Panc1 (cell line): ENCODE measurements around the gene DEFB123. TPM values are rescaled to one million over a fixed set of nuclear protein-coding genes. Genes with fewer than 3 reads are reported as not detected.

Experiments
- ATAC-seq: fragments of 200-7000 bp; cut with Tn5 transposase; 2 replicates; pipeline ENCODE4 v1.9.1; 2020; ENCODE audit warnings: mild to moderate bottlenecking, moderate library complexity
- BruUV-seq: library from RNA; stranded (reverse); fragments of 400-500 nt; replicated peaks from 2 replicates; lab custom pipeline; 2021; lab: Mats Ljungman, UMichigan
- CTCF ChIA-PET: fragments of 300-600 bp; sonication (Branson Sonifier 250); formaldehyde crosslinking; loops from one replicate; lab custom pipeline; 2022; ENCODE audit warnings: antibody characterized with exemption; lab: Charles Lee
- POLR2A ChIA-PET: fragments of 300-600 bp; sonication (Branson Sonifier 250); formaldehyde crosslinking; loops from one replicate; lab custom pipeline; 2022; ENCODE audit warnings: antibody characterized with exemption; lab: Charles Lee
- DNase-seq: peaks from one replicate; pipeline ENCODE4 v3.0.0-alpha.2; 2010; ENCODE audit warnings: low read depth, low spot score
- H3K27ac ChIP-seq: 2 replicates; pipeline ENCODE4 v1.5.1; 2011; ENCODE audit warnings: mild to moderate bottlenecking, low read length, inconsistent platforms
- H3K27me3 ChIP-seq: fragments of 200-500 bp; sonication (Bioruptor generic); 2 replicates; pipeline ENCODE4 v1.6.0; 2014; ENCODE audit warnings: low read length, inconsistent platforms; ENCODE audit not compliant: control insufficient read depth, insufficient read depth
- H3K36me3 ChIP-seq: fragments of 200-500 bp; sonication (Bioruptor generic); 2 replicates; pipeline ENCODE4 v1.5.1; 2014; ENCODE audit warnings: inconsistent platforms, mild to moderate bottlenecking, low read length, moderate library complexity; ENCODE audit not compliant: control insufficient read depth, insufficient read depth
- H3K4me1 ChIP-seq: 2 replicates; pipeline ENCODE4 v1.5.1; 2011; ENCODE audit warnings: inconsistent platforms, mild to moderate bottlenecking, low read length, moderate library complexity; ENCODE audit not compliant: control insufficient read depth, insufficient read depth
- H3K4me3 ChIP-seq, 2 experiments: 2 replicates each; pipeline ENCODE4 v1.5.1; 2011 to 2012; ENCODE audit warnings: low read depth in 2 of 2, low read length in 2 of 2, mild to moderate bottlenecking in 2 of 2, inconsistent platforms in 1 of 2, moderate library complexity in 1 of 2
- H3K9me3 ChIP-seq: fragments of 200-500 bp; sonication (Bioruptor generic); 2 replicates; pipeline ENCODE4 v1.5.1; 2014; ENCODE audit warnings: low read depth, mild to moderate bottlenecking, inconsistent platforms, low read length, moderate library complexity; ENCODE audit not compliant: control insufficient read depth, insufficient read depth
- CTCF ChIP-seq: fragments of 450-650 bp; IDR thresholded peaks from 2 replicates; pipeline ENCODE4 v1.5.1; 2017; ENCODE audit warnings: mild to moderate bottlenecking
- POLR2AphosphoS5 ChIP-seq: IDR thresholded peaks from 2 replicates; pipeline ENCODE4 v1.6.1; 2012; ENCODE audit warnings: mild to moderate bottlenecking, low read depth, low read length, moderate library complexity
- REST ChIP-seq, 2 experiments: IDR thresholded peaks; 2 replicates each; pipeline ENCODE4 v1.6.1; 2011 to 2012; ENCODE audit warnings: low read depth in 2 of 2, control low read depth in 1 of 2, low read length in 1 of 2, mild to moderate bottlenecking in 1 of 2, moderate library complexity in 1 of 2; ENCODE audit not compliant: insufficient read depth in 1 of 2
- SIN3A ChIP-seq: IDR thresholded peaks from 2 replicates; pipeline ENCODE4 v1.6.1; 2012; ENCODE audit warnings: low read depth, mild to moderate bottlenecking, low read length, moderate library complexity, borderline replicate concordance; ENCODE audit not compliant: insufficient read depth
- TCF7L2 ChIP-seq: IDR thresholded peaks from 2 replicates; pipeline ENCODE4 v1.6.1; 2011; ENCODE audit warnings: mild to moderate bottlenecking, low read depth, low read length, inconsistent platforms
- in situ Hi-C: cut with HindIII; loops from 2 replicates; pipeline ENCODE4 v1.10.0; 2016; ENCODE audit warnings: low sequenced_read_pairs, low pct_unique_long_range_greater_than_20kb
- intact Hi-C: fragments of 100-400 bp; cut with micrococcal nuclease; formaldehyde crosslinking; loops from one replicate; pipeline ENCODE4 v1.10.0; 2022; ENCODE audit not compliant: unreplicated experiment
- total RNA-seq: library from RNA; stranded (reverse); gene quantifications from one replicate; pipeline ENCODE4 v1.2.1, GENCODE V29; 2021; ENCODE audit not compliant: unreplicated experiment

The DEFB123 gene
- total RNA-seq, 1 experiment from 2014 or later, result not detected

GRCh38 chr20:31430568-31431115, 9.8 kb upstream of the DEFB123 start:
- no peaks in the 10 kb centered on the region for H3K9me3 ChIP-seq
- no peak; the same call in 1 of the 2 replicates for ATAC-seq
- intact Hi-C loops, result no loop called here

GRCh38 chr20:31446084-31446819, 5.8 kb downstream of the DEFB123 start:
- ChIA-PET POLR2A (no interaction called here), CTCF (no interaction called here)
- no peak overlapping the region for H3K27ac ChIP-seq
- in situ Hi-C loops, result no loop called here
- peaks cover 5% of the 10 kb centered on the region; the same call in 1 of the 2 replicates for H3K27me3 ChIP-seq
- H3K36me3 ChIP-seq, result no peaks in the 10 kb centered on the region
- H3K4me1 ChIP-seq, result no peaks in the 10 kb centered on the region
- no peaks in the 10 kb centered on the region for H3K9me3 ChIP-seq
- BruUV-seq, result no TSS peak
- no peak for DNase-seq
- TF ChIP-seq POLR2AphosphoS5 (no peak), SIN3A (no peak), CTCF (no peak; the same call in 1 of the 2 replicates)
- no peak overlapping the region for H3K4me3 ChIP-seq
- intact Hi-C loops, result no loop called here
- ATAC-seq, result no peak

More at GRCh38 chr20:31430568-31431115, 9.8 kb upstream of the DEFB123 start:
- ChIA-PET POLR2A (no interaction called here), CTCF (interaction anchor here (0.7 to 1.0 kb wide), 4 partner anchors 71 to 1015 kb away, joined by 3 to 5 read pairs (median 4); no protein-coding TSS in a partner anchor)
- no TSS peak for BruUV-seq
- in situ Hi-C loops, result no loop called here
- Histone ChIP-seq H3K36me3 (no peaks in the 10 kb centered on the region), H3K4me3 (no peak overlapping the region), H3K27ac (no peak overlapping the region), H3K4me1 (no peaks in the 10 kb centered on the region), H3K27me3 (peaks cover 11% of the 10 kb centered on the region)
- TF ChIP-seq TCF7L2 (no peak), SIN3A (no peak), CTCF (no peak), REST (IDR thresholded peaks at IDR 0.05; ENCODE audit: insufficient read depth in 1 of 2, low read depth in 2 of 2, low read length in 1 of 2) (no peak), POLR2AphosphoS5 (no peak)
- no peak for DNase-seq
